NCI-H146 treated with DMSO at 0.1 percent for 48 hours (cell line): Measurements from ENCODE around the gene LAMA3.
"Not testable (repeated sequence)": the region's sequence is repeated elsewhere in the genome, so short reads cannot be mapped to it uniquely, and the experiment has no call there.

ENCODE experiments used
- DNase-seq: peaks from one replicate; lab custom pipeline; 2025; ENCODE audit not compliant: unreplicated experiment; lab: John Stamatoyannopoulos, UW

The LAMA3 gene

DNA sequence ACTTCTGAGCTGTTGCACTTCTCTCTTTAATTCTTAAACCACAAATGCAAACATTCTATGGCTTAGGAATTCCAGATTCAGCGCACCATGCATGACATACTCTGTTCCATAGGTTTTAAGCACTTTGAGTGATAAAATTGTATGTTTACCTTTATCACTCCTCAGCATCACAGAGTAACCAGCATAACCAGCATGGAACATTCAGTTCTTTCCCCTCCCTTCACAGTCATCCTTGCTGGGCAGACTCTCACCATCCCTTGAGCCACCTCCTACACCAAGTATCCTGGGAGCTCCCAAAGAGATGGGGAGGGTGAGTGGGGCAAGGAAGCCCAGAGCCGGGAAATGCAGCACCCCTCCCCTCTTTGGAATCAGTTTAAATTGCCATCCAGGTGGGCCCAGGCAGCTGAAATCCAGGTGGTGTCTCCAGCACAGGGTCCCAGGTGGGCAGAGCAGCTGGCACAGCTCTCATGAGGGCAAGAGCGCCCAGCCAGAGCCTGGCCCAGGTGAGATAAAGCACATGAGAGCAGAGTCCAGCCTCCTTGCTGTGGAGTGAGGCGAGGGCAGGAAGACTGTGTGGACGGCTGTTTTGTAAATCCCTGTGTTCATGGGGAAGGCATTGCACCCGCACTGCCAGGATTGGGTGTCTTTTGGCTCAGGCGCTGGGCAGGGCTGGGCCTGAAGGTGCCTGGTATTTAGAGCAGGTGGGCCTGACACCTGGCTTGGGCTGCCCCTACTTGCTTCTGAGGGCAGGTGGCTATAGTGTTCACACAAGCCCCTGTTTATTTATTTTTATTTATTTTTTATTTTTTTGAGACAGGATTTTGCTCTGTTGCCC, 36.8 kb downstream of the LAMA3 start:
- DNase-seq = no peak

- no peak for DNase-seq
These were observed 38.6 kb downstream of the LAMA3 start for GRCh38 chr18:23727707-23728493.

DNA sequence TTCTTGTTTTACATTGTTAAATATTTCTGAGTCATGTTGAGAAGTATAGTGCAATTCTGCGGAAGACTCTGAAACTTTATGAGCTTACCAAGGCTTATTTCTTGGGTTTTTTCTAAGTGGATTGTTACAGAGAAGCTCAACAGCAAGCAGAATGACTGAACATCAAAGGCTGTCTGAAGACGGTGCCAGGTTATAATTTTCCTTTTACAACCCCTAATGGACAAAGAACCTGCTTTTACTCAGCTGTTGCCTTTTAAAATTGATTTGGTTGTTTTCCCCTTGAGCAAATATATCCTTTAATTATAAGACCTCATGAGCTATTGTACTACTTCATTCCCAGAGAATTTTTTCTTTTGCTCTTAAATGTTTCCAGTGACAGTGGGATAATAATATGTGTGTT, 41.6 kb downstream of the LAMA3 start:
- DNase-seq = peak; percentile 46

GRCh38 chr18:23731861-23732260, 42.6 kb downstream of the LAMA3 start:
- no peak for DNase-seq

GRCh38 chr18:23732439-23732838, 43.2 kb downstream of the LAMA3 start:
- DNase-seq = no peak

DNA sequence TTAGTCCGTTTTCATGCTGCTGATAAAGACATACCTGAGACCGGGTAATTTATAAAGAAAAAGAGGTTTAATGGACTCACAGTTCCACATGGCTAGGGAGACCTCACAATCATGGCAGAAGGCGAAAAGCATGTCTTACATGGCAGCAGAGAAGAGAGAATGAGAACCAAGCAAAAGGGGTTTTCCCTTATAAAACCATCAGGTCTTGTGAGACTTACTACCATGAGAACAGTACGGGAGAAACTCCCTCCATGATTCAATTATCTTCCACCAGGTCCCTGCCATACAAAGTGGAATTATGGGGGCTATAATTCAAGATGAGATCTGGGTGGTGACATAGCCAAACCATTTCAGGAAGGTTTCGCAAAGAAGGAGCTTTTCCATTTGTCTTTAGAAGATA, 44.0 kb downstream of the LAMA3 start:
- not testable (repeated sequence) for DNase-seq

DNA sequence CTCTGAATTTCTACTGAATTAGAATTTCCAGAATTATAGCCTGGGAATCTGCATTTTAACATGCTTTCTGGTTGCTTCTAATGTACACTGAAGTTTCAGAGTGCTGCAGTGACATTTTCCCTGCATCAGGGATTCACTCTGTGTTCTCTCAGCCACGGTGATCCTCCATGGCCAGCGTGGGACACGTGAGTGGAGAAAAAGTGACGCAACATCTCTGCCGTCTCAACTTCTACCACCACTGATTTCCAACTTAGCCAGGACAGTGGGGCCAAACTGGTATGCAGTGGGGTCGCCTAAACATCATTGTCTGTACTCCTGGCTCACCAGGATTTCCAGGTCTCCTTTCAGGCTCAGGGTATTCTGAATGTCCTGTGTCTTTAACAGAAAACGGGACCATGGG, 44.6 kb downstream of the LAMA3 start:
- DNase-seq = no peak

DNA sequence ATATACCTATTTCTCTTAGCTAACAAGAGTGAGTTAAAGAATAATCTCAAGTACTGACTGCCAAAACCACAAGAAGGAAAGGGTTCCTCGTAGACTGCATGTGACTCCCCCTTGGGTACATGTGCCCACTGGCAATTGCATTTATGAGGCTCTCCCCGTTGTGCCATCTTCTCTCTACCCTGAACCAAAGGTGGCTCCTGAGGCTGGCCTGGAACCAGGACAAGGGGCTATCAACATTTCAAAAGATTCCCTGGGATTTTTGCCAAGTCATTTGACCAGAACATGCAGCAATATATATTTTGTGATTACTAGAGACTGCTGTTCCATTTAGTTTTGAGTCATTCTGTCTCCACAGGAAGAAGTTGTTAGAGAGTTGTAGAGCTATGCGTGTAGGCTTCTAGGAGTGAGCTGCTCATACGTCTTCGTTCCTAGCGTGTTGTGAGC, 45.8 kb downstream of the LAMA3 start:
- no peak for DNase-seq

DNA sequence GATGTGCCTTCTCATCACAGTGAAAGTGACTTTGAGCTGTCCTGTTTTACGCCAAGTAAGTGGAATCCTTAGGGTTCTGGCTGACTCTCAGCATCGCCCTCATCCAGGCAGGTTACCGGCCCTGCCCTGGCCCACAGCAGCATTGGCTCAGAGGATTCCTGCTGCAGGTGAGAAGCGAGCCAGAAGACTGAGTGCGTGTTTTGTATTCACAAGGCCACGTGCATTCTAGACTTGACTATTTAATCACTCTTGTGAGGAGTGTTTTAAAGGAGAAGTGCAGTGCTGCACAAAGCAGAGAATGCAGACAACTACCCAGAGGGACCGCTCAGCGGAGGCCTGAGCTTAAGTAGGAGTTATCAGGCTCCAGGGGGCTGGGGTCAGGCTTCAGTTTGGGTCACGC, 48.3 kb downstream of the LAMA3 start:
- DNase-seq = no peak

DNA sequence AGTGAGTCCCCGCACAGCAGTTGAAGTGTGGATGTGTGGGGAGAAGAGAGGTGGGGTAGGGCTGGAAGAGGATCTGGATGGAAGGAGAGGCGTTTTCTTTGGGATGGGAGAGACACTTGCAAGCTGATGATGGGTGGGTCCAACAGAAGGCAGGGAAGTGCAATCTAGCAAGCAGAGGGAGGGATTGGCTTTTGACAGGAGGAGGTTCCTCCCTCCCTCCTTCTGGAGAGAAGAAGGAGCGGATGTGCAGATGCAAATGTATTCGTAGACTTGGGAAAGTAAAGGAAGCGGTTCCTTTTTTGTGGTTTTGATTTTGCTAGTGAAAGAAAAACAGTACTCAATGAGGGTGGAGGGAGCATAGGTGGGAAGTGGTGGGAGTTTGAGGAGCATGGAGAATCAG, 48.9 kb downstream of the LAMA3 start:
- no peak for DNase-seq

GRCh38 chr18:23738575-23738974, 49.3 kb downstream of the LAMA3 start:
- DNase-seq = no peak

GRCh38 chr18:23740105-23740830, 51.0 kb downstream of the LAMA3 start:
- peak; percentile 60 for DNase-seq

GRCh38 chr18:23741967-23742366, 52.7 kb downstream of the LAMA3 start:
- DNase-seq = not testable (repeated sequence)

DNA sequence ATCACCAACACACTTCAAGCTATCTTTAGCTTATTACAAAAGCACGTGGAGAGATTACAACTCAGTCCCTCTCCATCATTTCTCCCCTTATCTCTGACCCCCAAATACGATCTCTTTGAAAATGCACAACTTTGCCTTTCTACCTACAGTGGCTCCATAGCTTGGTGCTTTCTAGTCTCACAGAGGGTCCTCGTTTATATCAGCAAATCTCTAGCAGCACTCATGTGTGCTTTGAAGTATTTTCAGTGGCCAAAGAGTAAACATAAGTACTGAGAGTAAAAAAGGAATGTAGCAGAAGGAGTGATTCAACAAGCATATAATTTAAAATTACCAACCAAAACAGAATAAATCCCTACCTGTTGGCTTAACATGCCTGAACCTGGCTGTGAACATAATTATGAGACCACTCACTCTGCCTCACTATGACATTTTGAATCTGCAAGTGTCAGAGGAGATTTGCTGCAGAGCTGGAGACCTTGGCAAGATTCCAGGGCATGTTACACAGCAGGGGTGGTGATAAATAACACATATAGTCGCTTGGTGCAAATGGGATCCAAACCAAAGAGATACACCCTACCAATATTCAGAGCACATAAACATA, 54.6 kb downstream of the LAMA3 start:
- peak; percentile 70 for DNase-seq

DNA sequence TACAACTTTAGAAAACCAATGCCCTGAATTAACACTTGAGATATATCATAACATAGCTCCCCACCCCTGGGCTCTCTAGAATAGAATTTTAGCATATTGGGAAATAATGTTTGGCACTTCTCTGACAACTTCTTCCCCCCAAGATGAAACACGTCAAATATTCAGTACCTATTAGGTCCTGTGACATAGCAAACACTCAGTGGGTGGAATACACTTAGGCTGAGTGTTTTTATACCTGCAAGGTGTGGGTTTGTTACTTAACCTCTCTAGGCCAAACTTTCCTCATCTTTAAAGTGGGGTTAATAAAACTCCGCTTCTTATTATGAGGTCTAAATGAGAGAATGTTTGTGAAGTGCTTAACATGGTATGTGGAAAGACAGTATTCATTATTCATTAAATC, 56.1 kb downstream of the LAMA3 start:
- DNase-seq = no peak

GRCh38 chr18:23746851-23747250, 57.6 kb downstream of the LAMA3 start:
- no peak for DNase-seq

DNA sequence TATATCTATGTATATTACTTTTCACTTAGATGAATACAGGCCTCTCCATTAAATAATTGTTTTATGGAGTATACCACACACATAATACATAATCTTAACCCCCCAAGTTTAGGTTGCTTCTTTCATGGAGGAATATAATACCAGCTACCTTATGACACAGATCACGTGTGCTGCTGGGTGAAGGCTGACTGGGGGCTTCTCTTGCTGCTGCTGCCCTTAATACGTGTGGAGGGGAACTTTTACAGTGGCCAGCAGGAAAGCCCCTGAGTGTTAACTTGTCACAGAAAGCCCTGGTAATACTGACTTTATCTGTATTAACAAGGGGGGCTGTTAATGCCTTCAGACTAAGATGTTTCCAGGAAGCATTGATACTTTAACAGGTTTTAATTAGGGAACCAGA, 63.1 kb downstream of the LAMA3 start:
- DNase-seq = no peak

GRCh38 chr18:23752796-23753195, 63.5 kb downstream of the LAMA3 start:
- DNase-seq = no peak

DNA sequence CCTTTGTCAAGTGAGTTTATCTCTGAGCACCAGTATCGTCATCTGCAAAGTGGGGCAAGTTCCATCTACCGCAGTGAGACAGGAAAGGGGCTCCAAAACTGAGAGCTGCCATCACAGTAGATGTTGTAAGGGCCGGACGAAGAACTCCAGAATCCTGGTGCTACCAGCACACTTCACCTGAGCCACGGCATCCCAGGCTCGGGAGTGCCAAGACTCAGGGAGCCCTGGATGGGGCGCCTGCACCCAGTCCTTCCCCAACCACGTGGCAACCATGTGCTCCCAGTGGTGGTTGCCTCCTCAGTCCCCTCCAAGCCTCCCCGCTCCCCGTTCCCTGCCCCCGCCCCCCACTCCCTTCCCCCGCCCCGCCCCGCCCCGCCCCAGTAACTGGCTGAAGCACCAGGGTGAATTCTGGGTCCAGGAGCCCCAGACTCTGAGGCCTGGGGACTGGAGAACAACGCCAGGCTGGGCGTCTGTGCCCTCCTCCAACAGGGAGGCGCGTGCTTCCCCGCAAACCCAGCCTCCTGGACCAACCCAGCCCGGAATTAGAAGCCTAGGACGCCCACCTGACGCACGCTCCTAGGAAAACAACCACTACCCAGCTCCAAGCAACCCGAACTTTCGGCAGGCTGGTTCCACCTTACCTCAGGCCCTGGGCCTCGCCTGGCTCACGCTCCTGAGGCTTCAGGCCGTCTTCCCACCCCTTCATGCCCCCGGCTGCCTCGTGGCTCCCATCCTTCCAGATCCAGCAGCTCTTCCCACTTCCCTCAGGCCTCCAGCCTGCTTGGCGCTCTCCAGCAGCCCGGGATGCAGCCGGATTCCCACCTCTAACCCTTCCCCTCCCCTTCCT, 67.6 kb downstream of the LAMA3 start:
- DNase-seq = no peak

DNA sequence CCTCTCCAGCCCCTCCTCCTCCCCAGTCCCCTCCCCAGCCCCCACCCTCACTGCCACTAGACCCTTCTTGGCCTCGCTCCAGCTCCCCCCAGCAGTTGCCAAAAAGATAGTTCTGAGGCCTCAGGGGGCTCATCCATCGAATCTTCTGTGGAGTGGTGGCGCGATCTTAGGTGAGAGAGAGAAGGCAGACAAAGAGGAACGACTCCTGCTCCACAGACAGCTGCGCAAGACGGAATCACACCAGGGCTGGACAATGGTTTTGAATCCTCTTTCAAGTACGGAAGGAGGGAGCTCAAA, 68.1 kb downstream of the LAMA3 start:
- DNase-seq = no peak

GRCh38 chr18:23758281-23758680, 69.0 kb downstream of the LAMA3 start:
- no peak for DNase-seq
